RCC 7860 (cell line): Measurements from ENCODE around the gene CTAG1A.
"Not testable (repeated sequence)": the region's sequence is repeated elsewhere in the genome, so short reads cannot be mapped to it uniquely, and the experiment has no call there.

ENCODE experiments used
- DNase-seq: peaks from one replicate; pipeline ENCODE4 v3.0.0-alpha.2; 2015; ENCODE audit warnings: low spot score
- FAIRE-seq: peaks from 2 replicates; lab custom pipeline; 2012; peaks lifted over from hg19 to GRCh38; lab: Jason Lieb, UNC

Gene CTAG1A

DNA sequence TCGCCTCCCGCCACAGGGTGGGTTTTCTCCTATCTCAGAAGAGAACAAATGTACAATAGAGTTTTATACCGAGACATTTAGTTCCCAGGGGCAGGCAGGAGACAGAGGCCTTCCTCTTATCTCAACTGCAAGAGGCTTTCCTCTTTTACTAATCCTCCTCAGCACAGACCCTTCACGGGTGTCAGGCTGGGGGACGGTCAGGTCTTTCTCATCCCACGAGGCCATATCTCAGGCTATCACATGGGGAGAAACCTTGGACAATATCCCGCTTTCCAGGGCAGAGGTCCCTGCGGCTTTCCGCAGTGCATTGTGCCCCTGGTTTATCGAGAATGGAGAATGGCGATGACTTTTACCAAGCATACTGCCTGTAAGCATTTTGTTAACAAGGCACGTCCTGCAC lies 23.9 kb downstream of the CTAG1A start:
- FAIRE-seq = not testable (repeated sequence)

DNA sequence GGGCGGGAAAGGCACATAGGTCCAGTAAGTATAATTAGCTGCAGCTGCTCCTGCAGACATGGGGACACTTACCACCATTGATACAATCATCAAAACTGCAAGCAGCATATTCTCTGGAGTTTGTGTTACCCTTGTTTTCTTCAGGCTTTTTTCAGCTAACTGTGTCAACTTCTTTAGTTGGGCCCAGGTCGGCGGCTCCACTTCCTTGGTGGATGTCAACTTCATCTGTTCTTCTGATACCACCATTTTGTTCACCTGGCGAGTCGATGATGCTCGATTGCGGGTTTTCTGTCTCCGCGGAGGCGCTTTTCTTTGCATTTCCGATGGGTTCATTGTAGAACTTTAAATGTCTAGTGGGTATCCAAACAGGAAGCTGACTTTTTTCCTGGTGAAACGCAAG lies 26.2 kb downstream of the CTAG1A start:
- DNase-seq, FAIRE-seq: not testable (repeated sequence)

More for the DNA sequence above, 23.9 kb downstream of the CTAG1A start:
- not testable (repeated sequence) for DNase-seq

DNA sequence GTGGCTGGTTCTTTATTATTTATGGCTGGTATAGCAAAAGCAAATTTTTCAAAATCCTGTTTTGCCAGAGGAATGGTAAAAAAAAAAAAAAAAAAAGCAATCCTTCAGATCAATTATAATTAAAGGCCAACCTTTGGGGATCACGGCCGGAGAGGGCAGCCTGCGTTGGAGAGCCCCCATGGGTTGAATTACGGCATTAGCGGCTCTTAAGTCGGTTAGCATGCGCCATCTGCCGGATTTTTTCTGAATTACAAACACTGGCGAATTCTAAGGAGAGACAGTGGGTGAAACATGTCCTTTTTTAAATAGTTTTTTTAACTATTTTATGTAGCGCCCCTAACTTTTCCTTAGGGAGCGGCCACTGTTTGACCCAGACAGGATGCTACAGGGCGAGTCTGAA lies 28.7 kb downstream of the CTAG1A start:
- FAIRE-seq = peak; percentile 32
- DNase-seq = not testable (repeated sequence)

DNA sequence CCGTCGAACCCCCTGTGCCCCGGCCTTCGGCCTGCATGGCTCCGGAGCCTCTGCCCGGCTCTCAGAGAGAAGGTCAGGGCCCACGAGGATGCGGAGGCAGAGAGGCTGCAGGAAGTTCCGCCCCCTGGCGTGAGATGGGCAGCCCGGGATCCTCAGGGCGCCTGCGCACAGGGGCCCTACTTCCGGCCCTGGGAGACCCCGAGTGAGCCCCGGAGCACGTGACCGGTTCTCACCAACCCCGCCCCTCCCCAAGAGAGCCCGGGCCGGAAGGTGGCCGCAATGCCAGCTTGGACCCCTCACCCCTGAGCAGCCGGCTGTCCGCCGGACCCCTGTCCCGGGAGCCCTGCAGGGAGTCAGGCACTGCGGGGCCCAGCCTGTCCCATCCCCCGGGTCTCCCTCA lies 34.2 kb downstream of the CTAG1A start, which contains the start of gene CTAG1B:
CTAG1B (minus strand) TSS at position 101 of the 400 bp plus-strand sequence; CDS start at position 37, 64 bp downstream.
- not testable (repeated sequence) for FAIRE-seq, DNase-seq

DNA sequence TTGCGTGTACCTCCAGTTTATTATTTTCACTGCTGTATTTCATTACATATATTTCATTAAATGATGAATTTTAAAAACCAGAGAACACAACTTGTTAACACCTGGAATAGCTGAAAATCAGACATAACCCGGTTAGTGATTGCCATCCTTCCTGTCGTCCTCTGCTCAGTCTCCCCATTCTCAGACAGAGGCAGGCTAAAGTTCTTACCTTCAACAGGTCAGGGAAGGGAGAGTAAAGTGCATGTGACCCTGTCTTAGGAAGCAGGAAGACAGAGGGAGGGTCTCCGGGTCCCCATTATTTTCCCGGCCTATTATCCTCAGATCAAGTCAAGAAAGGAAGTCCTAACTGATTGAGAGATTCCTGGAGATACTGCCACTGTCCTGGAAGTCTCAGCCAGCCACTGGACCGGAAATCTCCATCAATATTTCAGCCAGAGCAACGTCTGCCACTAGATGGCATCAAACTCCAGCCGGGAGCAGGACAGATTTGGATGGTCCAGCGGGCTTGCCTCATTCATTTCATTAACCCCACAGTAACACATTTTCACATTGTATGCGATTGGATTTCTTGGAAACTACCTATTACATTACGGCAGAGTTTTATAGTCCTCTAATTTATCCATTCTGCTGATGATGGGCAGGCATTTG lies 36.0 kb downstream of the CTAG1A start:
- FAIRE-seq = peak; percentile 78
- not testable (repeated sequence) for DNase-seq

DNA sequence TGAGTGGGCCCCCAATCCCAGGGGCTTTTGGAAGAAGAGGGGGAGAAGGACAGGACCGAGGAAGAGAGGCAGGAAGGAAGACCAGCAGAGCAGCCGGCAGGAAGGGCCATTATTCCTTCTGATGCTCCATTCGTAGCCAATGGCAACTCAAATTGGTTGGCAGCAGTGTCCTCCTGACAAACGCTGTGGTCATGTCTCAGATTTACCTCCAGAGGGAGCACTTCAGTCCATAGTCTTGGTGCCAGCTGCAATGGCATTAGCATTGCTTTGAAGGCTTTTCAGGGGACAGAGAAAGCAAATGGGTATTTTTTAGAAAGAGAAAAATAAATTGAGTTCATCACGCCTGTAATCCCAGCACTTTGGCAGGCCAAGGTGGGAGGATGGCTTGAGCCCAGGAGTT lies 44.0 kb downstream of the CTAG1A start:
- not testable (repeated sequence) for DNase-seq, FAIRE-seq

DNA sequence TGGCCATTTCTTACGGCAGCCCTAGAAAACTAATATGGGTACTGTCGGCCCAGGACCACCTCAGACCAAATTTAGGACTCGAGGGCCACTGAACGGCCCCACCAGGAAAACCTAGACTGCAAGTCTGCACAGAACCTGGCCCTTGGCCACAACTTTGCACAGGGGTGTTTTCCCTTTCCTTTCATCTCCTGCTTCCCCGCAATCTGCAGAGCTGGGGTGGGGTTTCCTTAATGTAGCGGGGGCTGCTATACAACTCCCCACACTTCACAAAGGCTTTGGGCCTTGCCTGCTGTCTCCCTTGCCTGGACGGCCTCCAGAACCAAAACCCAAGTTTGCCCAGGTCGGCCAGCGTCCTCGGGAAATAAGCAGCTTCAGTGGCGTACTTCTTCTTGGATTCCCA lies 46.0 kb downstream of the CTAG1A start:
- not testable (repeated sequence) for FAIRE-seq, DNase-seq

DNA sequence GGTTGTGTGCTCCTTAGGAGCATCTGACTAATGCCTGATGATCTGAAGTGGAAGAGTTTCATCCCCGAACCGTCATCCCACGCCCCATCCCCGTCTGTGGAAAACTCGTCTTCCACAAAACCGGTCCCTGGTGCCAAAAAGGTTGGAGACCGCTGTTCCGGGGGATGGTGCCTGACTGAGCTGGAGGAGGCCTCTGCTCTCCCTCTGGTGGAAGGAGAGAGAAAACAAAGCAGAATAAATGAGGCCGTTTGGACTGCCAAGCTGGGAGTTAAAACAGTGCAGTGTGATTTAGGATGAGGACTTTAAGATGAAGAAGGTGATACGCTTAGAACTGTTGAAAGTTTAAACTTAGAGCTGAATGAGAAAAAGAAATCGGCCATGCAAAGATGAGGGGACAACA lies 48.7 kb downstream of the CTAG1A start:
- not testable (repeated sequence) for DNase-seq, FAIRE-seq
